Measurements from ENCODE around the gene EPN3.

Gene EPN3

GRCh38 chr17:50487213-50488096 lies 45.1 kb upstream of the EPN3 start:
- Histone ChIP-seq H3K23ac (ENCODE audit: low read depth, low read length, poor library complexity) (no peak overlapping the region), H3K79me1 (ENCODE audit: low read depth, low read length) (no peaks in the 10 kb centered on the region), H2BK5ac (ENCODE audit: low read length) (no peak overlapping the region), H4K91ac (ENCODE audit: low read depth, low read length, poor library complexity) (no peak overlapping the region), H3K27ac (replicated peaks; ENCODE audit: low read length) (no peak overlapping the region), H4K8ac (ENCODE audit: low read depth, low read length) (no peak overlapping the region), H3K18ac (ENCODE audit: low read length) (no peak overlapping the region), H3K9me3 (replicated peaks in 1 of 2; ENCODE audit: control insufficient read depth in 2 of 2, insufficient read depth in 1 of 2, low read depth in 1 of 2, low read length in 2 of 2) (no peaks in the 10 kb centered on the region), H2AFZ (ENCODE audit: low read length) (no peak overlapping the region), H3K4me1 (ENCODE audit: control insufficient read depth in 2 of 2, insufficient read depth in 1 of 2, low read depth in 1 of 2, low read length in 2 of 2) (no peaks in the 10 kb centered on the region), H2AK5ac (ENCODE audit: low read depth, low read length) (no peak overlapping the region), H3K36me3 (replicated peaks in 1 of 2; ENCODE audit: control insufficient read depth in 2 of 2, insufficient read depth in 2 of 2, low read length in 2 of 2) (peaks cover 2 to 15% of the 10 kb centered on the region in 2 donors), H2BK12ac (ENCODE audit: low read length) (no peak overlapping the region), H3K14ac (ENCODE audit: low read length) (no peak overlapping the region), H3K9ac (ENCODE audit: low read depth, low read length, poor library complexity) (no peak overlapping the region), H2BK15ac (ENCODE audit: low read length) (no peak overlapping the region), H3K4me3 (ENCODE audit: low read length in 2 of 2) (no peak overlapping the region), H3K4me2 (ENCODE audit: insufficient read depth, low read length, poor library complexity, severe bottlenecking) (no peak overlapping the region), H3K4ac (ENCODE audit: low read length) (no peak overlapping the region), H3K27me3 (ENCODE audit: control insufficient read depth in 3 of 3, insufficient read depth in 3 of 3, low read depth in 1 of 3, low read length in 3 of 3) (no peaks in the 10 kb centered on the region), H2BK120ac (ENCODE audit: low read depth, low read length) (no peak overlapping the region)
- WGBS, 2 donors (ENCODE audit: extremely low coverage in 2 of 2, insufficient read length in 2 of 2, insufficient replicate concordance in 1 of 2) = no CpG with 5 or more reads among the region's 17 CpGs
- DNase-seq (ENCODE audit: low spot score) = no peak

- Histone ChIP-seq H3K14ac (ENCODE audit: low read length) (no peak overlapping the region), H3K18ac (ENCODE audit: low read length) (no peak overlapping the region), H3K4me1 (ENCODE audit: control insufficient read depth in 2 of 2, insufficient read depth in 1 of 2, low read depth in 1 of 2, low read length in 2 of 2) (no peaks in the 10 kb centered on the region), H3K36me3 (replicated peaks in 1 of 2; ENCODE audit: control insufficient read depth in 2 of 2, insufficient read depth in 2 of 2, low read length in 2 of 2) (peaks cover 2 to 9% of the 10 kb centered on the region in 2 donors), H3K9me3 (replicated peaks in 1 of 2; ENCODE audit: control insufficient read depth in 2 of 2, insufficient read depth in 1 of 2, low read depth in 1 of 2, low read length in 2 of 2) (no peaks in the 10 kb centered on the region), H3K27me3 (ENCODE audit: control insufficient read depth in 3 of 3, insufficient read depth in 3 of 3, low read depth in 1 of 3, low read length in 3 of 3) (no peaks in the 10 kb centered on the region), H2BK5ac (ENCODE audit: low read length) (no peak overlapping the region), H3K27ac (replicated peaks; ENCODE audit: low read length) (no peak overlapping the region), H2BK15ac (ENCODE audit: low read length) (no peak overlapping the region), H3K4ac (ENCODE audit: low read length) (no peak overlapping the region), H3K4me3 (ENCODE audit: low read length in 2 of 2) (no peak overlapping the region), H2AK5ac (ENCODE audit: low read depth, low read length) (no peak overlapping the region), H2BK12ac (ENCODE audit: low read length) (no peak overlapping the region), H3K9ac (ENCODE audit: low read depth, low read length, poor library complexity) (no peak overlapping the region), H3K23ac (ENCODE audit: low read depth, low read length, poor library complexity) (no peak overlapping the region), H4K8ac (ENCODE audit: low read depth, low read length) (no peak overlapping the region), H2AFZ (ENCODE audit: low read length) (no peak overlapping the region), H4K91ac (ENCODE audit: low read depth, low read length, poor library complexity) (no peak overlapping the region), H2BK120ac (ENCODE audit: low read depth, low read length) (no peak overlapping the region), H3K4me2 (ENCODE audit: insufficient read depth, low read length, poor library complexity, severe bottlenecking) (no peak overlapping the region), H3K79me1 (ENCODE audit: low read depth, low read length) (no peaks in the 10 kb centered on the region)
- WGBS, 2 donors (ENCODE audit: extremely low coverage in 2 of 2, insufficient read length in 2 of 2, insufficient replicate concordance in 1 of 2) = no CpG with 5 or more reads among the region's 2 CpGs
- DNase-seq (ENCODE audit: low spot score) = no peak
Observed at GRCh38 chr17:50488880-50489279, 43.7 kb upstream of the EPN3 start.

- no peak overlapping the region for H2BK12ac ChIP-seq (ENCODE audit: low read length)
- no peaks in the 10 kb centered on the region for H3K27me3 ChIP-seq (ENCODE audit: control insufficient read depth in 3 of 3, insufficient read depth in 3 of 3, low read depth in 1 of 3, low read length in 3 of 3)
- no peak overlapping the region for H3K4ac ChIP-seq (ENCODE audit: low read length)
- H3K36me3 ChIP-seq (replicated peaks in 1 of 2; ENCODE audit: control insufficient read depth in 2 of 2, insufficient read depth in 2 of 2, low read length in 2 of 2) = no peaks in the 10 kb centered on the region
- H3K27ac ChIP-seq (replicated peaks; ENCODE audit: low read length) = no peak overlapping the region
- no peak overlapping the region for H3K18ac ChIP-seq (ENCODE audit: low read length)
- no peak overlapping the region for H3K4me3 ChIP-seq (ENCODE audit: low read length in 2 of 2)
- H3K9me3 ChIP-seq (replicated peaks in 1 of 2; ENCODE audit: control insufficient read depth in 2 of 2, insufficient read depth in 1 of 2, low read depth in 1 of 2, low read length in 2 of 2) = no peaks in the 10 kb centered on the region
- WGBS, 2 donors (ENCODE audit: extremely low coverage in 2 of 2, insufficient read length in 2 of 2, insufficient replicate concordance in 1 of 2) = no CpG with 5 or more reads among the region's 1 CpG
- no peak overlapping the region for H3K4me2 ChIP-seq (ENCODE audit: insufficient read depth, low read length, poor library complexity, severe bottlenecking)
- H2BK5ac ChIP-seq (ENCODE audit: low read length) = no peak overlapping the region
- no peaks in the 10 kb centered on the region for H3K4me1 ChIP-seq (ENCODE audit: control insufficient read depth in 2 of 2, insufficient read depth in 1 of 2, low read depth in 1 of 2, low read length in 2 of 2)
- H3K79me1 ChIP-seq (ENCODE audit: low read depth, low read length) = no peaks in the 10 kb centered on the region
- no peak overlapping the region for H3K14ac ChIP-seq (ENCODE audit: low read length)
- H2AK5ac ChIP-seq (ENCODE audit: low read depth, low read length) = no peak overlapping the region
- no peak overlapping the region for H2BK120ac ChIP-seq (ENCODE audit: low read depth, low read length)
- H2BK15ac ChIP-seq (ENCODE audit: low read length) = no peak overlapping the region
- no peak overlapping the region for H2AFZ ChIP-seq (ENCODE audit: low read length)
- no peak overlapping the region for H3K9ac ChIP-seq (ENCODE audit: low read depth, low read length, poor library complexity)
- DNase-seq (ENCODE audit: low spot score) = no peak
- no peak overlapping the region for H4K91ac ChIP-seq (ENCODE audit: low read depth, low read length, poor library complexity)
- no peak overlapping the region for H4K8ac ChIP-seq (ENCODE audit: low read depth, low read length)
- H3K23ac ChIP-seq (ENCODE audit: low read depth, low read length, poor library complexity) = no peak overlapping the region
Observed at GRCh38 chr17:50491505-50491904, 41.0 kb upstream of the EPN3 start.

DNA sequence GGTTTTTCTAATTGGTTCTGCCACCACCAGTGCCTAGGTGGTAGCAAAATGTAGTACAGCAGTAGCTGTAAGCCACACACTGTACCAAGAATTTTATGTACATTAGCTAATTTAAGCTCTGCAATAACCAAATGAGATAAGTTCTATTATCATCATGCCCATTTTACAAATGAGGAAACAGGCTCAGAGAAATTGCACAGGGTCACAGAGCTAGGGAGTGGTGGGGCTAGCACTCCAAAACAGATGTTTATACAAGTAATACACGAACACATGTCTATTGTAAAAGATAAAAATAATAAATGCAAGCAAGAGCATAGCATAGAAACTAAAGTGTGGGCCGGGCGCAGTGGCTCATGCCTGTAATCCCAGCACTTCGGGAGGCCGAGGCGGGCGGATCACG lies 40.3 kb upstream of the EPN3 start:
- H2AFZ ChIP-seq (ENCODE audit: low read length) = no peak overlapping the region
- no peak overlapping the region for H3K4ac ChIP-seq (ENCODE audit: low read length)
- H2BK5ac ChIP-seq (ENCODE audit: low read length) = no peak overlapping the region
- no peaks in the 10 kb centered on the region for H3K4me1 ChIP-seq (ENCODE audit: control insufficient read depth in 2 of 2, insufficient read depth in 1 of 2, low read depth in 1 of 2, low read length in 2 of 2)
- no peaks in the 10 kb centered on the region for H3K79me1 ChIP-seq (ENCODE audit: low read depth, low read length)
- H2BK120ac ChIP-seq (ENCODE audit: low read depth, low read length) = no peak overlapping the region
- H2BK15ac ChIP-seq (ENCODE audit: low read length) = no peak overlapping the region
- H3K9me3 ChIP-seq (replicated peaks in 1 of 2; ENCODE audit: control insufficient read depth in 2 of 2, insufficient read depth in 1 of 2, low read depth in 1 of 2, low read length in 2 of 2) = no peaks in the 10 kb centered on the region
- no peak overlapping the region for H3K18ac ChIP-seq (ENCODE audit: low read length)
- H3K27me3 ChIP-seq (ENCODE audit: control insufficient read depth in 3 of 3, insufficient read depth in 3 of 3, low read depth in 1 of 3, low read length in 3 of 3) = no peaks in the 10 kb centered on the region
- H3K36me3 ChIP-seq (replicated peaks in 1 of 2; ENCODE audit: control insufficient read depth in 2 of 2, insufficient read depth in 2 of 2, low read length in 2 of 2) = no peaks in the 10 kb centered on the region
- H3K23ac ChIP-seq (ENCODE audit: low read depth, low read length, poor library complexity) = no peak overlapping the region
- H3K4me2 ChIP-seq (ENCODE audit: insufficient read depth, low read length, poor library complexity, severe bottlenecking) = no peak overlapping the region
- no peak overlapping the region for H2AK5ac ChIP-seq (ENCODE audit: low read depth, low read length)
- H2BK12ac ChIP-seq (ENCODE audit: low read length) = no peak overlapping the region
- no peak overlapping the region for H4K91ac ChIP-seq (ENCODE audit: low read depth, low read length, poor library complexity)
- DNase-seq (ENCODE audit: low spot score) = no peak
- no peak overlapping the region for H3K27ac ChIP-seq (replicated peaks; ENCODE audit: low read length)
- no peak overlapping the region for H4K8ac ChIP-seq (ENCODE audit: low read depth, low read length)
- H3K9ac ChIP-seq (ENCODE audit: low read depth, low read length, poor library complexity) = no peak overlapping the region
- H3K14ac ChIP-seq (ENCODE audit: low read length) = no peak overlapping the region
- H3K4me3 ChIP-seq (ENCODE audit: low read length in 2 of 2) = no peak overlapping the region
- no CpG with 5 or more reads among the region's 8 CpGs for WGBS, 2 donors (ENCODE audit: extremely low coverage in 2 of 2, insufficient read length in 2 of 2, insufficient replicate concordance in 1 of 2)
